SH-SY5Y (cell line): ENCODE data around the gene NXPH2.

Source experiments
- GATA2 ChIP-seq: IDR thresholded peaks from 2 replicates; pipeline ENCODE4 v1.6.1; 2011; ENCODE audit warnings: mild to moderate bottlenecking, low read depth, low read length
- GATA3 ChIP-seq: IDR thresholded peaks from 2 replicates; pipeline ENCODE4 v1.6.1; 2011; ENCODE audit warnings: low read depth, mild to moderate bottlenecking, low read length, moderate library complexity

GRCh38 chr2:138829326-138829919, 49.2 kb upstream of the NXPH2 start:
- no peak for TF ChIP-seq GATA2
- TF ChIP-seq GATA3: no peak
